HS-5 (cell line): ENCODE data around the gene ARMH1.
"Not testable (repeated sequence)": the region's sequence is repeated elsewhere in the genome, so short reads cannot be mapped to it uniquely, and the experiment has no call there.

Experiments used
- DNase-seq: peaks from one replicate; pipeline ENCODE4 v3.0.0-alpha.2; 2012; ENCODE audit warnings: low read depth

ARMH1 gene

DNA sequence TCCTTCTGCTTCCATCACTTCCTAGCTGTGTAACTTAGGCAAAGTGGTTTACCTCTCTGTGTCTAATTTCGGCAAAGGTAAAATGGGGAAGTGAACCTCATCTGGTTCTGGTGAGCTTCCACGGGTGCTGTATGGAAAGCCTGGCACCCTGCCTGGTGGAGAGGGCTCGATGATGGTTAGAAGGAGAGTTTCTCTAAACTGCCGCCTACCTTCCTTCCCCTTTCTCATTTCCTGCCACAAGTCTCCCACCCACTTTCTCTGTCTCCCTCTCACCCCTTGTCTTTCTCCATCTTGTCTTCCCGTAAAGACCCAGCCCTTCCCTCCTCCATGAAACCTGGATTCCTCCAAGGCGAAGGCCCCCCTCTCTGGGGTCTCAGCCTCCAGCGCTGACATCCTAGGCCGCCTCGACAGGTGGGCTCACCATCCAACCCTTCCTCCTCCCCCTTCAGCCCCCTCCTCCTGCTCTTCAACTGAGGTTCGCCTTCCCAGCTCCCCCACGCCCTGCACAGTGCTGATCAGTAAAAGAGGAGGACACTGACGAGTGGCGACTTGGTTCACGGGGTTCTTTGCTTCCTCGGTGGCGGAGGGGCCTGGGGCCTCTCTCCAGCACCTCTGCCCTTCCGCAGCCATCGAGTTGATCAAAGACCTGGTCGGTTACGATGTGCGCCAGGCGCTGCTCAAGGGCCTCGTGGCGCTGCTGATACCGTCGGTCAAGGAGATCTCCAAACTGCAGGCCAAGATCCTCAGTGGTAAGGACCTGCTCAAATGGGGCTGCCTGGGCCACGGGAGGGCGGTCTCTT is 49.2 kb downstream of the ARMH1 start:
- no peak for DNase-seq

DNA sequence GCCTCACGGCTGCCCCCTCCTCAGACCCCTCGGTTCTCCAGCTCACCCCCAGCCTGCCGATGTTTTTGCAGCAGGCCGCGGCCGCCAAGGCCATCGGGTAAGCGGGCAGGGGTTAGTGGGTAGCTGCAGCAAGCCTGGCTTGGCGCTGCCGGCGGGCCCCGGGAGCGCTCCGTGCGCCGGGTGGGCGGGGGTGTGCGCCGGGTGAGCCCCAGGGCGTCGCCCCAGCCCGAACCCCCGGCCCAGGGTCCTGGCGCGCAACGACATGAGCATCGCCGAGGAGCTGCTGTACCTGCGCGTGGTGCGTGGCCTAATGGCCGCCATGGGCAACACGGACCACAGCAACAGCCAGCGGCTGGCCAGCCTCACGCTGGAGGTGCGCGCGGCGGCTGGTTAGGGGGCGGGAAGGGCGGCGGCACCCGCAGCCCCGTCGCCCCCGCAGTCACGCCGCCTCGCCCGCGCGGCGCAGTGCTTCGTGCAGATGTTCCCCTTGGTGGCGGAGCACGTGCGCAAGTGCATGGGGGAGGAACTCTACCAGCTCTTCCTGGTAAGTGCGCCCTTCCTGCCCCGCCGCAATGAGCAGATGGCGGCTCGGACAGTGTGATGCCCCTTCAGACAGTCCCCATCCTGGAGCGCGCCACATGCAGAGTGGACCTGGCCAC is 49.9 kb downstream of the ARMH1 start:
- DNase-seq, result no peak

DNA sequence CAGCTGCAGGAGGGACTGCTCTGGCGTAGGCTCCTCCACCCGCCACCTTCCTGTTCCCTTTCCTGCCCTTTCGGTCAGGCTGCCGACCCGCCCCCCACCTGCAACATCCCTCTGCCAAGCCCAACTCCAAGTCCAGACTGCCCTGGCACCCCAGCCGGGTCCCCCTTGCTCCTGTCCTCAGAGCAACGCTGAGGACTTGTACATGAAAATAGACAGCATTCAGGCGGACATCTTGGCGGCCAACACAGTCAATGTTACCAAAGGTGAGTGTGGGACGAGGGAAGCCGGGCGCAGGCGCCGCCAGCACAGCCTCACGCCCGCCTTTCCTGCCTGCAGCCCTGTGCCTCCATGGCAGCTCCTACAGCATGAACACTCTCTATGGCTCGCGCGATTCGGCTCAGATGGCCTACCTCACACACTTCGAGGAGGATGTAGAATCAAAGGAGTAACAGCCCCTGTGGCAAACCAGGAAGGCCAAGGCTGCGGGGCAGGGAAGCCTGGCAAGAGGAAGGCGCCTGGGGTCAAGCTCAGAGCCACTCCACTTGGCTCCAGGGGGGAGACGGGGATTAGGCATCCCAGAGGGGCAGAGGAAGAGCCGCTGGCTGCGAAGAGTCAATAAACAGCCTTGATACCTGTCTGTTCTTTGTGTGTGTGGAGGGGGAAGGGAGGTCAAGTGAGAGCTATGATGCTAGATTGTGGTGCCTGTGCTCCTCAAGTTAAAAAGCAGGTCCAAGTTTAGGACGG is 50.6 kb downstream of the ARMH1 start:
- DNase-seq, result no peak

DNA sequence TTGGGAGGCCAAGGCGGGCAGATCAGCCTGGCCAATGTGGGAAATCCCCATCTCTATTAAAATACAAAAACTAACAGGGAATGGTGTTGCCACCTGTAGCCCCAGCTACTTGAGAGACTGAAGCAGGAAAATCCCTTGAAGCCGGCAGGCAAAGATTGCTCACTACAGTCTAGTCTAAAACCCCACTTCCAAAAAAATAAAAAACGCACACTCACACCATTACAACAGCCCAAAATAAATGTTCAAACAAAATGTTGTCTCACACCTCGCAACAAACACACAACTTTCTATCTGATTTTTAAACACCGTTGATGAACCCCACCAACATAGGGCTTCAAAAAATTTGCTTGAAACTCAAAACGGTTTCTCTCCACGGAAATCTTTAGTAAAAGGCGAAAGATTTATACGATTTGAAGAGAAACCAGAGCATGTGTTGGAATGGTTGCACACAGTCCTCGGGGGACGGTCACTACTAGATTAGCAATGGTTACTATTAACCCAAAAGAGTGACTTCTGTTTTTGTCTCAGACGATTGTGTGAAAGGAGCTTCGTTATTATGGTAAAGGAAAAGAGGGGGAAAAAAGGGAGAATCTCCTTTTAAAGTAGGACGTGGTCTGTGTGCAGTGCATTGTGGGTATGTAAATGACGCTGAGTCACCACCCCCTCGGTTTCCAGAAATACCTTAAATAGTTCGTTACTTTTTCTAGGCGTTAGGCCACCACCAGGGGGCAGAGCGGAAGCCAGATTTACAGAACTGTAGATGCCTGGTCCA is 56.4 kb downstream of the ARMH1 start, which contains the start of gene RNU5D-1:
Gene RNU5D-1 (minus strand): TSS at position 430 of the 772 bp plus-strand sequence.
- DNase-seq, result peak; percentile 97

DNA sequence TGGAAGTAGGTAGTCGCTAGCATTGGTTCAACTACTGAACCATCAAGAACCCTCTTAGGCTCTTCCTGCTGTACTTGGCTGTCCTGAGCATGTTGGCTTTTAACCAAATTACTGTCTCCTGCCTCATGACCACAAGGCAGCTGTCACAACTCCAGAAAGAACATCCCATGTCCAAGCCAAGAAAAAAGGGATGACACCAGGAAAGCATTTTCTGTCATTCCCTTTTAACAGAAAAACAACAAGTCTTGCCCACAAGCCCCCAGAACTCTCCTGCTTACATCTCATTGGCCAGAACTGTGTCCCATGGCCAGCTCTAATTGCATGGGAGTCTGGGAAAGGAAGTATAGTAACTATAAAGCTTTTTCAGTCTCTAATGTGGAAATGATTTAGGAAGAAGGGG is 58.9 kb downstream of the ARMH1 start:
- peak; percentile 49 for DNase-seq

DNA sequence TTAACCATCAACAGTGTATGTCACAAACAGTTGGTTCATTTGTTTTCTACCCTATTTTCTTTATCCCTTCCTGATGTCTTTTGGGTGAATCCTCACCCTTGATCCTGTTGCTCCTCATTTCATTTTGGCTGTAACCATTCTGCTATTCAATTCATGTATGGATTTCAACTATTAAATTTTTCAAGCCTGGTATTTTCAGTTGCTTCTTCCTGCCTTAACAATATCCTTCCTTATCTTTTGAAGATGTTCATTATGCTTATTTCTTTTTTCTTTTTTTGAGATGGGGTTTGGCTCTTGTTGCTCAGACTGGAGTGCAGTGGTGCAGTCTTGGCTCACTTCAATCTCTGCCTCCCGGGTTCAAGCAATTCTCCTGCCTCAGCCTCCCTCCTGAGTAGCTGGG is 59.3 kb downstream of the ARMH1 start:
- no peak for DNase-seq

DNA sequence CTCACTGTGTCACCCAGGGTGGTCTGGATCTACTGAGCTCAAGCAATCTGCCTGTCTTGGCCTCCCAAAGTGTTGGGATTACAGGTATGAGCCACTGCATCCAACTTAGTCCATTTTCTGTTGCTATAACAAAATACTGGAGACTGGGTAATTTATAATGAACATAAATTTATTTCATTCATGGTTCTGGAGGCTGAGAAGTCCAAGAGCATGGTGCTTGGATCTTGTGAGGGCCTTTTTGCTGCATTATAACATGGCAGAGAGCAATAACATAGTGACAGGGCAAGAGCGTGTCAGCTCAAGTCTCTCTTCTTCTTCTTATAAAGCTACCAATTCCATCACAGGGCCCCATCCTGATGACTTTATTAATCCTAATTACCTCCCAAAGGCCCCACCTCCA is 61.5 kb downstream of the ARMH1 start:
- DNase-seq, result no peak

DNA sequence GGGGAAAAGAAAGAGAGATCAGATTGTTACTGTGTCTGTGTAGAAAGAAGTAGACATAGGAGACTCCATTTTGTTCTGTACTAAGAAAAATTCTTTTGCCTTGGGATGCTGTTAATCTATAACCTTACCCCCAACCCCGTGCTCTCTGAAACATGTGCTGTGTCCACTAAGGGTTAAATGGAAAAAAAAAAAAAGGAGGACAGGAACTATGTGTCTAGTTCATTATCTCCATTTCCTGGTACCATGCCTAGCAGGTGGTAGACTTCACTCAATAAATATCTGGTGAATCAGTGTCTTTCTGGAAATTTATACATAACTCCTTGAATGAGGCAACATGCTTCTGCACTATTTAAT is 64.4 kb downstream of the ARMH1 start:
- DNase-seq, result not testable (repeated sequence)

DNA sequence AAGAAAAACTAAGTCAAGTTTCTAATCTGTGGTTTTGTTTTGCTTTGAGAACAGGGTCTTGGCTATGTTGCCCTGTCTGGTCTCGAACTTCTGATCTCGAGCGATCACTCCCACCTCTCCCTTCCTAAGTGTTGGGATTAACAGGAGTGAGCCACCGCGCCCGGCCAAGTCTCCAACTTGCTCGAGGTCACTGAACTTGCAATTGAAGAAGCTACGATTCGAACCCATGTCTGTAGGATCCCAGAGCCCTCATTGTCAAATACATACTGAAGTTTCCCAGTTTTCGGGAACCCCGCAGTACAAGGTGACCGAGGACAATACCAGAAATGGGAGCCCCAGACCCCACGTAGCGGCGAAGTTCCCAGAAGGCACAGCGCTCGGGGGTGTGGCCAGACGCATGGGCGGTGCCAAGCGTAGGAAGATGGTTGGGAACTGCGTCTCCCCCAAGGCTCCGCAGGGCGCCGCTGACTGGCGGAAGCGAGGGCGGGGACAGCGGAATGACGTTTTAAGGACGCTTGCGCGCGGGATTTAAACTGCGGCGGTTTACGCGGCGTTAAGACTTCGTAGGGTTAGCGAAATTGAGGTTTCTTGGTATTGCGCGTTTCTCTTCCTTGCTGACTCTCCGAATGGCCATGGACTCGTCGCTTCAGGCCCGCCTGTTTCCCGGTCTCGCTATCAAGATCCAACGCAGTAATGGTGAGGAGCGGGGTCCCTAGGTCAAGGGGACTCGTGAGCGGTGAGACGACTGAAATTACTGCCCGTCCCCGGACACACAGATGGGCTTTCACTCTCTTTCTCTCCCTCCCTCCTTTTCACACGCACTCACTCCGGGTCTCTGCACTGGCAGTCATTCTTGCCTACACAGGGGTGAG is 65.0 kb downstream of the ARMH1 start, which contains the start of gene KIF2C:
Gene KIF2C (plus strand): TSS at position 531 of the 872 bp plus-strand sequence. CDS start 96 bp downstream, at position 627.
- DNase-seq, result peak; percentile 87

DNA sequence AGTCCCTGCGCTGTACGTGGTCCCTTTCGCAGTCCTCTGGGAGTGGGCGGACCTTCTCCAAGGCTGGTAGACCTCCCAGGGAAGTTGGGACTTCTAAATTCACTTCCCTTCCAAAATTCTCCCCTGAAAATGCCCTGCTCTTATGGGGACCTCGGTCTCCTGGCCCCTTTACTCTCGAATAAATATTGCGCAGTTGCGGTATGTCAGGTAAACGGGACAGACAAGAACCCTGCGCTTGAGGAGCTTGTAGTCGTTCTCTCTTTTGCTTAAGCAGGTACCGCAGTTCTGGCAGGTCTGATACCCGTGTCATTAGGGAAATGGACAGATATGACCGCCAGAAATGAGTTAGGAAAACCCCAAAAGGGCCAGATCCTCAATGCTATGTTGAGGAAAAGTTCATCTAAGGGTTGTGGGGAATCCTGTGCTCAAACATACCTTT is 65.7 kb downstream of the ARMH1 start:
- no peak for DNase-seq

DNA sequence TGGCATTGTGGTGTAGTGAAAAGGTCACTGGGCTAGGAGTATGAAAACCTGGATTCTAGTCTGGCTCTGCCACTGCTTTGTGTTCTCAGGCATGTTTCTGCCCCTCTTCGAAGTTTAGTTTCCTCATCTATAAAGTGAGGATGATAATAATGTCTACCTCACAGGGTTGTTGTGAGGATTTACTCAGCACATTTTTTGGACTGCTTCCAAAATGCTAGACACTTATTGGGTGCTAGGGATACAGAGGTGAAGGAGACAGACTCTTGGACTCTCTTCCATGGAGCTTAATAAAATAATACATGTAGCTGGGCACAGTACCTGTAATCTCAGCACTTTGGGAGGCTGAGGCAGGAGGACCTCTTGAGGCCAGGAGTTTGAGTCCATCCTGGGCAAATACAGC is 68.7 kb downstream of the ARMH1 start:
- no peak for DNase-seq

DNA sequence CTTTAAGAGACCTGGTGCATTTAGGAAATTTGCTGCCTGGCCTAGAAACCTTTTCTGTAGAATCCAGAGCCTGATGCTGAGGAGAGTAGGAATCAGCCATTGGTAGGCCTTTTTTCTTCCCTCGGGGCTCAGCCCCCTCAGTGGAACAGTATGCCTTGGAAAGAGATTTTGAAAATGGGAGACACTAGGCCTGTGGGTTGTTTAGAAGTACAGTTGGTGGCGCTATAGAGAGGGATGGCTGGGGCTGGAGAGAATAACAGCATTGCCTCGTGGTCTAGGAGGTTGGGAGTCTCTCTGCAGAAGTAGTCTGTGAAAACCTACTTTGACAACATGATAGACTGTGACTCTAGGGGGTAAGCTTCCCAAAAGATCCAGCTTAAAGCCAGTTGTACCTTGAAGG is 73.4 kb downstream of the ARMH1 start:
- DNase-seq, result no peak

DNA sequence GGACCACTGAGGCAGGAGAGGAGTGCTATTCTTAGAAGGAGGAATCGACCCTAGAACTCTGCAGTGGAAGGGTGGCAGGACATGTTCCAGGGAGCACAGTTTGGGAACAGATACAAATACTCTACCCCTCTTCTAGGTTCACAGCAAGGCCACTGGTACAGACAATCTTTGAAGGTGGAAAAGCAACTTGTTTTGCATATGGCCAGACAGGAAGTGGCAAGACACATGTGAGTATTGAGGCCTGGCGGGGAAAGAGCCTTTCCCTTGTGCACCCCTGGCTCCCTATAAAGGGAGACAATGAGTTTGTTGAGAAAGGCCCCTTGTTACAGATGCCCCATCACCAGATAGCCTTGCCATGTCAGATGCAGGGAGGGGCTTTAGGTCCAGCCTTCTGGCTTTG is 82.9 kb downstream of the ARMH1 start:
- no peak for DNase-seq

DNA sequence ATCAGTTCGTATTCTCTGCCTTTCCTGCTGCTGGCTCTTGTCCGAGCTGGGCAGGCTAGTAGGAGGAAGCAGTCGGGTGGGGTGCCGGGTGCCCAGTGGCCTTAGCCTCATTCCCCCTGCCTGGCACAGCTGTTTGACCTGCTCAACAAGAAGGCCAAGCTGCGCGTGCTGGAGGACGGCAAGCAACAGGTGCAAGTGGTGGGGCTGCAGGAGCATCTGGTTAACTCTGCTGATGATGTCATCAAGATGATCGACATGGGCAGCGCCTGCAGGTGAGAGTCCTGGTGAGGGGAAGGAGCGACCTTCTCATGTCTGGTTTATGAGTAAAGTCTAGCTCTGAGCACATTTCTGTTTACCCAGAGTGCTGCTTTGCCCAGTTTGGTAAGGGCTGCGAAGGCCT is 84.6 kb downstream of the ARMH1 start:
- no peak for DNase-seq

DNA sequence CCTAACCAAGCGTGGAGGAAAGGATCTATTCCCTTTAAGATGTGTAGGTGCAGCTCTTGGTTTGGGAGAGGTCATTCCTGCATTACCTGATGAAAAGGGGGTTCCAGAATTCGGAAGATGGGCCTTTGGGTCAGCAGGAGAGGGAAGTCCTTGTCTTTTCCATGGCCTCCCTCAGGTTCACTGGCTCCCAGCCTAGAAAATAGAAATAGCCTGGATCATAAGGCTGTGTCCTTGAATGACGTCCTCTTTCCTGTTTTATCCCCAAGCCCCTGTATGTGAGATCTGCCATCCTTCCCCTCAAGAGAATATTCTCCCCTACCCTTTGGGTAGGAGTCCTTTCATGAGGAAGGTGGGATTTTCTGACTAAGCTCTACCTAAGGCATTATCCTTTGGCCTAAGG is 86.4 kb downstream of the ARMH1 start:
- no peak for DNase-seq

DNA sequence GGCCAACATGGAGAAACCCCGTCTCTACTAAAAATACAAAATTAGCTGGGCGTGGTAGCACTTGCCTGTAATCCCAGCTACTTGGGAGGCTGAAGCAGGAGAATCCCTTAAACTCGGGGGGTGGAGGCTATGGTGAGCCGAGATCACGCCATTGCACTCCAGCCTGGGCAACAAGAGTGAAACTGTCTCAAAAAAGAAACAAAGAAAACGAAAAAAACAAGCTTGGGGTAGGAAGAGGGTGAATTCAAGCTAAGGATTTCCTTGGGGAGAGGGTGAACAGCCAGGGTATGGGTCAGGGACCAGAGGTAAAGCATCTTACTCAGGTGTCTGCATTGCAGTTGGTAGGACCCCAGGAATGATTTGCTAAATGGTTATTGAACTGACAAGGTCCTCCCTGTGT is 91.9 kb downstream of the ARMH1 start:
- not testable (repeated sequence) for DNase-seq
